Peyer's patch (tissue), 4 donors: ENCODE data around the gene NXT1. TPM values are rescaled to one million over a fixed set of nuclear protein-coding genes. Genes with fewer than 3 reads are reported as not detected.

Experiments used
- DNase-seq, 3 donors: peaks; one replicate each; pipeline ENCODE4 v3.0.0-alpha.2; 2017 to 2019
- H3K27ac ChIP-seq, 4 donors: fragments of 200-600 bp; sonication (generic); one replicate each; pipeline ENCODE4 v1.5.1; 2016 to 2019
- H3K27me3 ChIP-seq, 2 donors: fragments of 200-600 bp; sonication (generic); one replicate each; pipeline ENCODE4 v1.5.1; 2019
- H3K36me3 ChIP-seq, 3 donors: fragments of 200-600 bp; sonication (generic); one replicate each; pipeline ENCODE4 v1.5.1; 2016 to 2019
- H3K4me1 ChIP-seq, 4 donors: fragments of 200-600 bp; sonication (generic); one replicate each; pipeline ENCODE4 v1.5.1; 2016 to 2019
- H3K4me3 ChIP-seq, 4 donors: fragments of 200-600 bp; sonication (generic); 1 replicate in 3 of 4; 2 replicates in 1 of 4; pipeline ENCODE4 v1.5.1; 2016 to 2019; ENCODE audit warnings: mild to moderate bottlenecking in 1 of 4
- H3K9me3 ChIP-seq, 4 donors: fragments of 200-600 bp; sonication (generic); one replicate each; pipeline ENCODE4 v1.5.1; 2016 to 2019; ENCODE audit warnings: mild to moderate bottlenecking in 1 of 4
- CTCF ChIP-seq, 6 experiments: fragments of 450-650 bp in 4 of 6; fragments of 200-600 bp in 2 of 6; sonication (generic) in 1 of 6; IDR thresholded peaks; one replicate each; pipeline ENCODE4 v1.5.1; 2017 to 2019; ENCODE audit warnings: antibody characterized with exemption in 6 of 6, mild to moderate bottlenecking in 3 of 6, moderate library complexity in 1 of 6
- POLR2A ChIP-seq, 2 donors: fragments of 450-650 bp; IDR thresholded peaks; one replicate each; pipeline ENCODE4 v1.5.1; 2017; ENCODE audit warnings: antibody characterized with exemption in 2 of 2, mild to moderate bottlenecking in 2 of 2, moderate library complexity in 2 of 2
- total RNA-seq, 4 donors: library from RNA; depleted of rRNA; stranded (reverse); fragments of >200 nt; gene quantifications; one replicate each; pipeline ENCODE4 v1.1.0, GENCODE V29; 2016

Gene NXT1
- total RNA-seq, 4 donors from 2014 or later = 5.4 to 23.1 (median 7.9) TPM

DNA sequence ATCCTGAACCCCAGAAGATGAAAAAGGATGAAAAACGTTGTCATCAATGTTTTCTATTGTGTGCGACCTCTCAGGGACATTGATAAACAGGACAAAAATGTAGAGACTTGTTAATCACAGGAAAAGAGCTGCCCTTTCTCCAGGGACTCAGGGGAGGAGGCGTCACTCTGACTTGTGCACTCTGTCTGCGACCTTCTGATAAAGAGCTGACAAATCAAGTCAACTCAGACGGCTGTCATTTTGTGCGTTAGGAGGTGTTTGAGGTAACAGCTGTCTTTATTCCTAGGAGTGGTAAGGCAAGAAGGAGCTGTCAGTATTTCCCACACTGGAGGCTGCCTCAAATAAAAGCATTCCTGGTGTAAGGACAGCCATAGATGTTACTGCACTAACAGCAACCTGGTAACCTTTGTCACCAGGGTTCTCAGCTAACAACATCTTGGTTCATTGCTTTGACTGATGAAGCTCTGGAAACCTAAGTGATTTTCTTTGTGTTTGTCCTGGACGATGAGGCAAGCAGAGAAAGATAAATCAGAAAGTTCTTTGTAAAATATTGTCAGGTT lies 38.6 kb upstream of the NXT1 start:
- Histone ChIP-seq H3K9me3 (no peaks in the 10 kb centered on the region), H3K4me1 (no peaks in the 10 kb centered on the region), H3K36me3 (no peaks in the 10 kb centered on the region), H3K27ac (no peak overlapping the region), H3K27me3 (no peaks in the 10 kb centered on the region), H3K4me3 (no peak overlapping the region)
- DNase-seq = no peak
- TF ChIP-seq CTCF (IDR thresholded peaks at IDR 0.05) = no peak
- no peak for TF ChIP-seq POLR2A (IDR thresholded peaks at IDR 0.05)

DNA sequence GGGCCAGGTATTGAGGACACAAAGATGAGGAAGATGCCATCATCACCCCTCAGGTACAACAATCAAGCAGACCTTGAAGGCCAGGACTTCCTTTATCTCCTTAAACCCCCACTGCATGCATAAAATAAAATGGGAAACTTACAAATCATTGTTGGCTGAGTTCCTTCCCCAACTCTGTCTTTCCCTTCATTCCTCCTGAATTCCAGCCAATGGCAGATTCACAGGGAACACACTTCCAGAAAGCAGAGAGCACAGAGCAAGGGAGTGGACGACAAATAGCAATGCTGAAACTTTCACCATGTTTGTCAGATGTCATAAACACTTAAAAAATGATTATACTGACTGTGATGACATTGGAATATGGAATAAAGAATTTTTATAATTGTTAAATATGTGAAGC lies 37.3 kb upstream of the NXT1 start:
- H3K36me3 ChIP-seq = no peaks in the 10 kb centered on the region
- no peaks in the 10 kb centered on the region for H3K4me1 ChIP-seq
- no peaks in the 10 kb centered on the region for H3K27me3 ChIP-seq
- no peak overlapping the region for H3K27ac ChIP-seq
- DNase-seq = no peak
- TF ChIP-seq CTCF (IDR thresholded peaks at IDR 0.05) = no peak
- TF ChIP-seq POLR2A (IDR thresholded peaks at IDR 0.05) = no peak
- no peaks in the 10 kb centered on the region for H3K9me3 ChIP-seq
- no peak overlapping the region for H3K4me3 ChIP-seq

DNA sequence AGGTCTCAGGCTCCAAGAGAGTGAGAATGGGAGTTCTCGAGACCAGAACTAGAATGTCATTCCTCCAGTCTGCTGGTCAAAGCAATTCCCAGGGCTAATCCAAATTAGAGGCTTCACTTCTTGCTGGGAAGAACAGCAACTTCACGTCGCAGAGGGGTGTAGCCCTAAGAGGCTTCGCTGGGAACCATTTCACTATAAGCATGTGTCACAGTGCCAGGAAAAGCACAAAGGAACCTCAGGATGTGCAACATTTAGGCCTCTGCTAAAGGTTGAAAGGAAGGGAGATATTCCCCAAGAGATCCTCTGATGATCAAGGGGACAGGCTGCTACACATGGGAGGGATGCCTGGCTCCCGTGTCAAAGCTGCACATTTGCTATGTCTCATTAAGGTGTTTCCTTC lies 35.9 kb upstream of the NXT1 start:
- Histone ChIP-seq H3K27me3 (no peaks in the 10 kb centered on the region), H3K4me1 (no peaks in the 10 kb centered on the region), H3K9me3 (no peaks in the 10 kb centered on the region), H3K4me3 (no peak overlapping the region), H3K27ac (peak overlapping the region; percentile 27 to 75 (median 56)), H3K36me3 (no peaks in the 10 kb centered on the region)
- TF ChIP-seq CTCF (IDR thresholded peaks at IDR 0.05) (no peak), POLR2A (IDR thresholded peaks at IDR 0.05) (no peak)
- DNase-seq = no peak

DNA sequence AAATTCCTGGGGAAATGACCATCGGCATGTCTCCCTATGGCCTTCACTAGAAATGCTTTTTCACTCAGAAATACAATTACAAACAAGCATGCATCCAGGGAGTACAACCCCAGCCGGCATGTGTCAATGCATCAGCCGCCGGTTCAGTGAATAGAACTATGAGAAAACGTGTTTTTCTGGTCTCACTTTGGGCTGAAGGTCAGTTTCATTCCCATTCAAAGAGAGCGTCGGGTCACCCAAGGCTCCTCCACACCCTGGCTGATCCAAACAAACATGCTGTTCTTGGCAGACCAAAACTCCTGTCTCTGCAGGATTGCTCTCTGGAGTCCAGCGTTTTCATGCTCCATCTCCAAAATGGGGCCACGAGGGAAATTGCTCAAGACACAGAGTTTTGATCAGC lies 35.5 kb upstream of the NXT1 start:
- Histone ChIP-seq H3K27me3 (no peaks in the 10 kb centered on the region), H3K4me3 (no peak overlapping the region), H3K4me1 (no peaks in the 10 kb centered on the region), H3K9me3 (no peaks in the 10 kb centered on the region), H3K36me3 (no peaks in the 10 kb centered on the region), H3K27ac (peak overlapping the region; percentile 27 to 75 (median 56))
- no peak for DNase-seq
- TF ChIP-seq POLR2A (IDR thresholded peaks at IDR 0.05) = no peak
- TF ChIP-seq CTCF (IDR thresholded peaks at IDR 0.05) = no peak

- no peak for DNase-seq
- Histone ChIP-seq H3K9me3 (no peaks in the 10 kb centered on the region), H3K27me3 (no peaks in the 10 kb centered on the region), H3K27ac (no peak overlapping the region), H3K4me1 (no peaks in the 10 kb centered on the region), H3K36me3 (no peaks in the 10 kb centered on the region), H3K4me3 (no peak overlapping the region)
- TF ChIP-seq POLR2A (IDR thresholded peaks at IDR 0.05) = no peak
- TF ChIP-seq CTCF (IDR thresholded peaks at IDR 0.05) = no peak
Observed at GRCh38 chr20:23316626-23317025, 34.0 kb upstream of the NXT1 start.

GRCh38 chr20:23317081-23317480 lies 33.5 kb upstream of the NXT1 start:
- TF ChIP-seq CTCF (IDR thresholded peaks at IDR 0.05) = no peak
- TF ChIP-seq POLR2A (IDR thresholded peaks at IDR 0.05) = no peak
- no peaks in the 10 kb centered on the region for H3K27me3 ChIP-seq
- no peak overlapping the region for H3K27ac ChIP-seq
- H3K4me3 ChIP-seq = no peak overlapping the region
- no peaks in the 10 kb centered on the region for H3K9me3 ChIP-seq
- H3K4me1 ChIP-seq = no peaks in the 10 kb centered on the region
- no peaks in the 10 kb centered on the region for H3K36me3 ChIP-seq
- DNase-seq = no peak
